Measurements from ENCODE around the gene IRX4. TPM values are rescaled to one million over a fixed set of nuclear protein-coding genes. Genes with fewer than 3 reads are reported as not detected.

IRX4 gene
- polyA plus RNA-seq, 4 donors: 0.16 to 1.3 (median 0.50) TPM; not detected in 1

GRCh38 chr5:1893754-1894153 is 11.0 kb upstream of the IRX4 start:
- no peak for DNase-seq (ENCODE audit: low read depth in 4 of 4, low spot score in 3 of 4)

DNA sequence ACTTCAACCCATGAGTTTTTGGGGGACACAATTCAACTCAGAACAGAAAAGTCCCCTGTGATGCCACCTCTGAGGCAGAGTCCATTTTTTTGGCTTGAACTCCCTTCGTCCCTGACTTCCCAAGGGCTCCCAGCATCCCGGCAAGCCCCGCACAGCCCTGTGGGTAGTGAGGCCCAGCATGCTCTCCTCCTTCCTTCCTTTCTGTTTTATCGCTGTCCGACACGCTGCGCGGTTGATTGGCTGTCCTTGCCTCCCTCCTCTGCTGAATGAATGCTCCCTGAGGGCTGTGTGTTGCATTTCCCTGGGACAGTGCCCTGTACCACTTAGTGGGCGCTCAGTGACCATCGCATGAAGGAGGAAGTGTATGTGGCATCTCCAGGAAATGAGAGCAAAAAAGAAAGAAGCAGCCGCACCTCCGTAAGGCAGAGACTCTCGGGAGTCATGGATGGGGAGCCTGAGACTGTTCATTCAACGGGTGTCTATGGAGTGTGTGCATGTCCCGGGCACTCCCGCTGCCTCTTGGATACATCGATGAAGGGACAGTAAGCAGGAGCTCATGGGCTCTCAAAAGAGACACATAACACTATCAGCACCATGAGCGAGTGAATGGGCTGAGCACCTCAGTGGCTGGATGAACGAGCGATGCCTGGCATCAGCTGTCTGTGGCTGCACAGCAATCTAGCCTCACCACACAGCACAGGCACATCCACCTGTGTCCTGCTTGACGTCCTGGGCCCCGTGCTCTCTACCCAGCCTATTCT is 10.1 kb upstream of the IRX4 start:
- DNase-seq (ENCODE audit: low read depth in 4 of 4, low spot score in 3 of 4): no peak

DNA sequence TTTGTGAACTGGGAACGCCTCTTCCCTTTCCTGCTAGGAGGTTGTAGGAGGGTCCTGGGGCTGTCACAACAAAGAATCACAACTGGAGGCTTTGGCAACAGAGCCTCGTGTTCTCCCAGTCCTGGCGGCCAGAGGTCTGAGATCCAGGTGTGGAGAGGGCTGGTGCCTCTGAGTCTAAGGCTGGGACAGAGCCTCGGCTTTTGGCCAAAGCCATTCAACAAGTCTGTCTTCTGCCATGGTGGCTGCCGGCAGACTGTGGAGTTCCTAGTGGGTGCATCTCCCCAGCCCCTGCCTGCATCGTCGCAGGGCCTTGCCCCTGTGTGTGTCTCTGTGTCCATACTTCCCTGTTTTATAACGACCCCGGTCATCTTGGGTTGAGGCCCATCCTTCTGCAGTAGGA is 9.5 kb upstream of the IRX4 start:
- no peak for DNase-seq (ENCODE audit: low read depth in 4 of 4, low spot score in 3 of 4)

- no peak for DNase-seq (ENCODE audit: low read depth in 4 of 4, low spot score in 3 of 4)
Measured at GRCh38 chr5:1891391-1891790, 8.7 kb upstream of the IRX4 start.

DNA sequence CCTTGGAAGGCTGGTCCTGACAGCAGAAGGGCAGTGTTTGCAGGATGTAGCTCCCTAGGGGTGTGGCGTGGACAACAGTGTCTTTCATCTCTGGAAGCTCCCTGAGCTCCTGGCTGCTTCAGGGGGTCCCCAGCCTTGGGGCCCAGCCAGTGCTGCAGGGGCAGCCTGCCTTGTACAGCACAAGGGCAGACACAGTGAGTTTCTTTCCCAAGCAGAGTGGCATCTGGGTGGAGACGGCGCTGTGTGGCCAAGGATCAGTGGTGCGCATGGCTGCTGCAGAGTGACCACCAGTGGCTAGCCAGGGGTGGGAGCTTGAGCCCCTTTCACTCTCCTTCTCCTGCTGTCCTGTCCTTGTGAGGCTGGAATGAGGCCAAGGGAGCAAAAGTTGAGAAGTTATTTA is 7.6 kb upstream of the IRX4 start:
- no peak for DNase-seq (ENCODE audit: low read depth in 4 of 4, low spot score in 3 of 4)

DNA sequence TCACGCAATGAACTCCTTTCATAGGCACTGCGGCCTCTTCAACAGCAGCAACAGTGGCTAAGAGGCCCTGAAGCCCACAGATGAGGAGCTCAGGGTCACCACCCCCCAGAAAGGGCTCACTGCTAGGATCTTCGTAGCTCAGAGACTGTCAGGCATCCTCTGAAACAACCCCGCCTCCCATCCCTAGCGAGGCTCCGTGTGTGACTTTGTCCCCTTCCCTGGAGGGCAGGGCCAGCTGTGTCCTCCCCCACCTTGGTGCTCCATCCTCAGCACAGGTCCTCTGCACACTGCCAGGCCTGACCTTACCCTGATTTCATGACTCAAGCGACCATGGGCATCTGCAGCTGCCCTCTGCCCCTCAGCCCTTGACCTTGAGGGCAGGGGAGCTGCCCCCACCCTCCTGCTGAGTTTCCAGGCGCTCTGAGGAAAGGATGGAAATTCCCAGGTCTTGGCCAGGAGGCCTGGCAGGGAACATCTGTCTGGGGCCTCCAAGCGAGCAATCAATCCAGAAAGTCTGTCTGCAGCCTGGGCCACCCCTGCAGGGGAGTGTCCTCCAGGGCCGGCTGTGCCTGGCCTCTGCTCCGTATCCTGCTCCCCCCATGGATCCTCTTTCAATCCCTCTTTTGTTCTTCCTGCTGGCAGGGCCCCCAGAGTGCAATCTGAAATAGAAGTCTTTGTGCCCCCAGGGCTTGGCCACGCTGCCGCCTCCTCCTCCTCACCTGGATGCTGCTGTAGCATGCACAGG is 6.8 kb upstream of the IRX4 start:
- no peak for DNase-seq (ENCODE audit: low read depth in 4 of 4, low spot score in 3 of 4)

DNA sequence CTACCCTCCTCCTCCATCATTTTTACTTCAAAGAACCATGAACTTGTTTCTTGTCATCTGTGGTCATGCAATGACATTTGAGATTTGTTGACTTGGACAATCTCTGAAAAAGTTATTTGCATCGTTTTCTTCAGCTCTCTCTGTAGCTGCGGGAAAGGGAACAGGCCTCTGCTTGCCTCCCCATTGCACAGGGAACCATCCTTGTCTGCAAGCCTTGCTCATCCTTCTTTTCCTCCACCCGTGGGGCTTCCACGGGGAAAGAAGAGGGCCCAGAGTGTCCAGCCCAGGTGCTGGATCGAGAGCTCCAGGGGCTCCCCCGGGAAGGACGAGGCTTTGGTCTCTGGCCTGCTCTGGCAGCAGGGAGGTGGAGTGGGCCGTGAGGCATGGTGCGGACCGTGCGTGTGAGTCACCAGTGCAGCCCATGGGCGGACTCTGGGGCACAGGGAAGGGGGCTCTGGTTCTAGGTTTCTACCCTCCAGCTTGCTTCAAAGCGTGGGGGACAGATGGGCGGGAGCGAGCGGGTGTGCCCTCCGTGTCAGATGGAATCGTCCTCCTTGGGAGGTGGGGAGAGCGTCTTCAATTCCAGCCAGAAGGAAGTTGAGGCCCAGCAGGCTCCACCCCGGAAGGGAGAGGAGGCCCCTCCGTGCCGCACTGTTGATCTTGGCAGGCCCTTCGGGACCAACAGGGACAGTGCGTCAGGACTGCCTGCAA is 6.0 kb upstream of the IRX4 start:
- DNase-seq (ENCODE audit: low read depth in 4 of 4, low spot score in 3 of 4): no peak

DNA sequence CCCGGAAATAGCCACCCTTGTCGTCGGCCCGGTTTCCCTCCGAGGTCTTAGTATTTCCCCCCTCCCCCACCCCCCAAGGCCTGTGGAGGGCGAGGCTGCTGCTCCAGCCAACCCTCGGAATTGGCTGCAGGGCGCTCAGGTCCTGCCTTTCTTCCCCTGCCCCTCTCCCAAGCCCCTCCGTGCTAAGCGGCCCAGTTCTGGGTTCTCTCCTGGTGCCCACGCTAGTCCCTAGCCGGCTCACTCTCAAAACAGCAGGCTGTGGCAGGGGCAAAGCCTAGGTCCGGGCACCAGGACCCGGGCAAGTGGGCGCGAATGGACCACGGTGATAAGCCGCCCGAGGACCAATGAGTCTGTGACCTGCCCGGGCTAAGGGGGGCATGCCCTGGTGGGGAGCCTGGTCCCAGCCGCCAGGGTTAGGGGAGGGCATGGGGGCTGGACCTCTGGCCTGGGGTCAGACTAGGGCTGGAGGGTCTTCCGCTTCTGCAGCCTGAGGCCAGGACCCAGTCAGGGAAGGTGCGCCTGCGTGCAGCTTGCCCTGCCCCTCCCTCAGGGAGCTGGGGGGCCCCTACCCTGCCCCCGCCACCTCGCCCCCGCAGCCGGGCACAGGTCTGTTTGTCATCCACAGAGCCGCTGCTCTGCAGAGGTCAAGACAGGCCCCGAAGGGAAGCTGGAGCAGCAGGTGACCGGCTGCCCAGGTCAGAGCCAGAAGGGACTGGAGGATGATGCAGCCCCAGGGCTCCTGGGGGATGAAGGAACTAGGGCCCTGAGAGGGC is 5.0 kb upstream of the IRX4 start:
- DNase-seq (ENCODE audit: low read depth in 4 of 4, low spot score in 3 of 4): no peak

DNA sequence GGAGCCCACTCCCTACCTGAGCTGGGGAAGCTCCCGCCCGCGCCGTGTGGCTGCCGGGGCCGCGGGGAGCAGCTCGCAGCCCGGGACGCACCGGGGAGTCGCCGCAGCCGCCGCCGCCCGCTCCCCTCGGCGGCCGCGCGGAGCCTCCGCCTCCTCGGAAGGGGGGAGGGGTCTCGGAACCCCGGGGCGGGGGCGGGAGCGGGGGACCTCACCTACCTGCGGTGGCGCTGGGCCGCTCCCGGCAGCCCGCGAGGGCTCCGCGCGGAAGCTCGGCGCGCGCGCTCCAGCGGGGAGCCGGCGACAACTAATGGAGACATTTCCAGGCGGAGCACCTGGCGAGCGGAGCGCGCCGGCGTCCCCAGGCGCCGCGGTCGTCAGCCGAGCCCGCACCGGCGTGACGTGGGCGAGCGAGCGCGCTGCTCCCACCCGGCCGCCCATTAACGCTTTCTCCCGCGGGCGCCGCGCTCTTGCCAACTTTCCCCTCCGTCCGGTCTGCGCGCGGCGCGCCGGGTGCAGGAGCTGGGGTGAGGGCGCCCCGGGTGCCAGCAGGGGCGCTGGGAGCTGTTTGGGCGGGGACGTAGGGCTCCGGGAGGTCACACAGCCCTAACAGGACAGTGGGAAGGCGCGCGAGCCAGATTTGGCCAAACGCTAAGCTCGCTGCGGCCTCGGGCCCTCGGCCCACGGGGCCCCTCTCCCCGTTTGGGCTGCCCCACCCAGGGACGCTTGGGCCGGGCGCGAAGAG is 4.3 kb upstream of the IRX4 start:
- DNase-seq (ENCODE audit: low read depth in 4 of 4, low spot score in 3 of 4): no peak

DNA sequence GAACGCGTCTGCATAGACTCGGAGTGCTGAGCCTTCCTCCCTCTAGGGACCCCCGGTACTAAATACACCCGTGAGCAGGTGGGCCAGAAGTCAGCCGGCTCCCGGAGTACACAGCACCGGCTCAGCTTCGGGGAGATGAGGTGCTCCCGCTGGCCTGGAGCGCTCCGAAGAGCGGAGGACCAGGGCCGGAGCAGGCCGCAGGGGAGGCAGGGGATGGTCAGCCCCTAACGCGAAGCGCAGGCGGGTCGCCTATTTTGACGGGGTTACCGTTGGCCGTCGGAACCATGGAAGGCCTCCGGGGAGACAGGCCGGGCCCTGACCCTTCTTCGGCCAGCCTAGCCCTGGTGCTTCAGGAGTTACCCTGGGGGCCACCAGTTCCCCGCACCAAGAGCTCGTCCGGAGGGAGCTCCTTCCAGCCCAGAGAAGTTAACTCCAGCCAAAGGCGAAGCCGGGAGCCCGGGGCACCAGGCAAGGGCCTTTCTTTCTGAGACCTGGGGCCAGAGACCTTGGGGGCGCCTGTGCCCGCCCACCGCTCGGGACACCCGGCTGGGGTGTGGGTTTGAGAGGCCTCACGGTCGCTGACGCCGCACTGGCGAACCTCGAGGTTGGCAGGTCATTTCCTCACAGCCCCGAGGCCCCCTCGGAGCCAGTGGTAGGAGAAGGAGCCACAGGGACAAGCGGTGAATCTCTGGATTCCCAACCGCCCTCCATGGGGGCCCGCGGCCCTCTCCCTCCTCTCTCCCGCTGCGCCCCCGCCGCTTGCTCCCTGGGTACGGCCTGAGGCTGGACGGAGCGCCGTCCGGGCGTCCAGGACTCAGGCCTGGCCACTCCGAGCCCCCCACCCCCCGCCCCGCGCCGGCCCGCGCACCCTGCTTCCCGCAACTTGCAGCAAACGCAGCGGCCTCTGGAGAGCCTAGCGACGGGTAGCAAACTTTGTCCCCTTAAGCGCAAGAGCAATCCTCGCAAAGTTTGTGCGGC is 3.4 kb upstream of the IRX4 start:
- no peak for DNase-seq (ENCODE audit: low read depth in 4 of 4, low spot score in 3 of 4)

GRCh38 chr5:1885404-1885755 is 2.7 kb upstream of the IRX4 start:
- DNase-seq (ENCODE audit: low read depth in 4 of 4, low spot score in 3 of 4): no peak

DNA sequence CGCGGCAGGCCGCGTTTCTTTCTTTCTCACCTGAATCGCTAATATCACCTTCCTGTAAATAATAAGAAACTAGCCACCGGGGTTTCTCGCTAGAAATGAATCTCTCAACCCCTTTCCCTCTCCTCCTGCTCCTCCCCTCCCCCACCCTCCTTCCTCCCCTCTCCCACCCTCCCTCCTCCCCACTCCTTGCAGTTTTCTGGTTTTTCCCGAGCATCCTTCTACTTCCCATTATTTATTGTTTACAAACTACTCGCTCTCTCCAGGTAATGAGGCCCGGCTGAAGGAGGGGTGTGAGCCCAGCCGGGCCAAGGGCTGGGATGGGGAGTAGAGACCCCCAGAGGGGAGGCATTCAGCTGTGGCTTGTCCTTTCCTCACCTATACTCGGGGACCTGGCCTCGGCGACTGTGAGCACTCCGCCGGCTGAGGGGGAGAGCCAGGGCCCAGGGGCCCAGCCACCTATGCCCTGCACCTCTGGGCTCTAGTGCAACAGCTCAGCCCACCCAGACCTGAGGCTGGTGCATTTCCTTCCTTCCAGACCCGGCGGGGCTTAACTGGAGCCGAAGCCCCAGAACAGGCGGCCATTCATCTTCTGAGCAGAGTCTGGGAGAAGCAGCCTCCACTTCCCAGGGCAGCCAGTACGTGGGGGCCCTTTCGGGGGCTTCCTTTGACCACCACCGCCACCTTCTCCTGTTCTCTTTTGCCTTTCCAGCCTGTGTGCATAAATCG is 2.1 kb upstream of the IRX4 start:
- no peak for DNase-seq (ENCODE audit: low read depth in 4 of 4, low spot score in 3 of 4)

DNA sequence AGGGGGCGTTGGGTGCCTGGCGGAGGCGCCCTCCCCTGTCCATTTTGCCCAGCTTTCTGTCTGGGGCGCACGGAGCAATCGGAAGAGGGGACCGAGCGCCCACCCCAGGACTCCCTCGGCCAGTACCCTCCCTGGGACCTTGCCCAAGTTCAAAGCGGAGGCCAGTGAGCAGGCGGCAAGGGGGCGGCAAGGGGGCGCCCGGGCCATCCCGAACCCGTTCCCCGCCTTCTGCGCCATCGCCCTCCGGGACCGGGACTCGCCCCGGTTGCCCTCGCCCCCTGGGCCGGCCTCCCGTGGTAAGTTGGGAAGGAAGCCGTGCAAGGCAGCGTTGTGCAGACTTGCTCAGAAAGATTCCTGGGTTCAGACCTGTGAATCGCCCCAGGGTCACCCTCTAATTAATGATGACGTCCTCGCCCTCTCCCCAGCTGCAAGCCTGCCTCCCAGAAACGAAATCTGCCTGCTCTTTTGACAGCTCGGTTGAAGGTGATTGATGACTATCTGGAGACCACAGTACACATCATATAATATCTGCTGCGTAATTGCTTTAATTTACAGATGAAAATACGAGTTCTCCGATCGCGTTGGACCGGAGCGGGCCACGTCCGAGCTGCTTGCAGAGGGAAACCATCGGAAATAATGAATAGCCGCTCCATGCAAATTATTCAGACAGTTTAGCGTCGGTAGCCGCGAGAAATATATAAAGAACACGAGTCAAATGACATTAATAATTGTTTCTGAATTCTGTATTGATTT is 1.4 kb upstream of the IRX4 start:
- DNase-seq (ENCODE audit: low read depth in 4 of 4, low spot score in 3 of 4): no peak

- no peak for DNase-seq (ENCODE audit: low read depth in 4 of 4, low spot score in 3 of 4)
Measured at GRCh38 chr5:1883120-1883924, 597 bp upstream of the IRX4 start.

GRCh38 chr5:1881731-1882336 is 891 bp downstream of the IRX4 start:
- DNase-seq (ENCODE audit: low read depth in 4 of 4, low spot score in 3 of 4): no peak

DNA sequence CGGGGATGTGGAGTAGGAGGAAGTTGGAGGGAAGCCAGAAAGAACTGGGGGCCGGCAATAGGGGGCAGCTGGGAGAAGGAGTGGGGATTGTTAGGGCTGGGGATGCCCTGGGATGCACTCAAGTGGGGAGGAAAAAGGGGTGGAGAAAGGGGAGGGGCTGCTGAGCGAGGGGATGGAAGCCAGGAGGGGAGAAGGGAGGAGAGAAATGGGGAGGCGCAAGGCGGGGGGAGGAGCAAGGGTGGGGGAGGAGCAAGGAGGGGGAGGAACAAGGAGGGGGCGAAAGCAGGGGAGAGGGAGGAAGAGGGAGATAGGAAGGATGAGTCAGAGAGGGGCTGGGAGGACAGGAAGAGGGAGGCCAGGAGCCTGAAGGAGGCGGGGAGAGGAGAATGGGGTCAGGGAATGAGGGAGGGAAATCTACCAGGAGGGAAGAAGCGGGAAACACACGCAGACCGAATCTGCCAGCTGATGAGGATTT is 1.6 kb downstream of the IRX4 start:
- no peak for DNase-seq (ENCODE audit: low read depth in 4 of 4, low spot score in 3 of 4)
